Panc1 (cell line): ENCODE data around the gene UTP20. TPM values are rescaled to one million over a fixed set of nuclear protein-coding genes. Genes with fewer than 3 reads are reported as not detected.

Experiments
- ATAC-seq: fragments of 200-7000 bp; cut with Tn5 transposase; 2 replicates; pipeline ENCODE4 v1.9.1; 2020; ENCODE audit warnings: mild to moderate bottlenecking, moderate library complexity
- BruUV-seq: library from RNA; stranded (reverse); fragments of 400-500 nt; replicated peaks from 2 replicates; lab custom pipeline; 2021; lab: Mats Ljungman, UMichigan
- CTCF ChIA-PET: fragments of 300-600 bp; sonication (Branson Sonifier 250); formaldehyde crosslinking; loops from one replicate; lab custom pipeline; 2022; ENCODE audit warnings: antibody characterized with exemption; lab: Charles Lee
- POLR2A ChIA-PET: fragments of 300-600 bp; sonication (Branson Sonifier 250); formaldehyde crosslinking; loops from one replicate; lab custom pipeline; 2022; ENCODE audit warnings: antibody characterized with exemption; lab: Charles Lee
- DNase-seq: peaks from one replicate; pipeline ENCODE4 v3.0.0-alpha.2; 2010; ENCODE audit warnings: low read depth, low spot score
- H3K27ac ChIP-seq: 2 replicates; pipeline ENCODE4 v1.5.1; 2011; ENCODE audit warnings: mild to moderate bottlenecking, low read length, inconsistent platforms
- H3K27me3 ChIP-seq: fragments of 200-500 bp; sonication (Bioruptor generic); 2 replicates; pipeline ENCODE4 v1.6.0; 2014; ENCODE audit warnings: low read length, inconsistent platforms; ENCODE audit not compliant: control insufficient read depth, insufficient read depth
- H3K36me3 ChIP-seq: fragments of 200-500 bp; sonication (Bioruptor generic); 2 replicates; pipeline ENCODE4 v1.5.1; 2014; ENCODE audit warnings: inconsistent platforms, mild to moderate bottlenecking, low read length, moderate library complexity; ENCODE audit not compliant: control insufficient read depth, insufficient read depth
- H3K4me1 ChIP-seq: 2 replicates; pipeline ENCODE4 v1.5.1; 2011; ENCODE audit warnings: inconsistent platforms, mild to moderate bottlenecking, low read length, moderate library complexity; ENCODE audit not compliant: control insufficient read depth, insufficient read depth
- H3K4me3 ChIP-seq, 2 experiments: 2 replicates each; pipeline ENCODE4 v1.5.1; 2011 to 2012; ENCODE audit warnings: low read depth in 2 of 2, low read length in 2 of 2, mild to moderate bottlenecking in 2 of 2, inconsistent platforms in 1 of 2, moderate library complexity in 1 of 2
- H3K9me3 ChIP-seq: fragments of 200-500 bp; sonication (Bioruptor generic); 2 replicates; pipeline ENCODE4 v1.5.1; 2014; ENCODE audit warnings: low read depth, mild to moderate bottlenecking, inconsistent platforms, low read length, moderate library complexity; ENCODE audit not compliant: control insufficient read depth, insufficient read depth
- CTCF ChIP-seq: fragments of 450-650 bp; IDR thresholded peaks from 2 replicates; pipeline ENCODE4 v1.5.1; 2017; ENCODE audit warnings: mild to moderate bottlenecking
- POLR2AphosphoS5 ChIP-seq: IDR thresholded peaks from 2 replicates; pipeline ENCODE4 v1.6.1; 2012; ENCODE audit warnings: mild to moderate bottlenecking, low read depth, low read length, moderate library complexity
- REST ChIP-seq, 2 experiments: IDR thresholded peaks; 2 replicates each; pipeline ENCODE4 v1.6.1; 2011 to 2012; ENCODE audit warnings: low read depth in 2 of 2, control low read depth in 1 of 2, low read length in 1 of 2, mild to moderate bottlenecking in 1 of 2, moderate library complexity in 1 of 2; ENCODE audit not compliant: insufficient read depth in 1 of 2
- SIN3A ChIP-seq: IDR thresholded peaks from 2 replicates; pipeline ENCODE4 v1.6.1; 2012; ENCODE audit warnings: low read depth, mild to moderate bottlenecking, low read length, moderate library complexity, borderline replicate concordance; ENCODE audit not compliant: insufficient read depth
- TCF7L2 ChIP-seq: IDR thresholded peaks from 2 replicates; pipeline ENCODE4 v1.6.1; 2011; ENCODE audit warnings: mild to moderate bottlenecking, low read depth, low read length, inconsistent platforms
- in situ Hi-C: cut with HindIII; loops from 2 replicates; pipeline ENCODE4 v1.10.0; 2016; ENCODE audit warnings: low sequenced_read_pairs, low pct_unique_long_range_greater_than_20kb
- intact Hi-C: fragments of 100-400 bp; cut with micrococcal nuclease; formaldehyde crosslinking; loops from one replicate; pipeline ENCODE4 v1.10.0; 2022; ENCODE audit not compliant: unreplicated experiment
- total RNA-seq: library from RNA; stranded (reverse); gene quantifications from one replicate; pipeline ENCODE4 v1.2.1, GENCODE V29; 2021; ENCODE audit not compliant: unreplicated experiment

Gene UTP20
- total RNA-seq, 1 experiment from 2014 or later = 33.5 TPM

- no peaks in the 10 kb centered on the region for H3K9me3 ChIP-seq
- H3K4me3 ChIP-seq = no peak overlapping the region
- no peaks in the 10 kb centered on the region for H3K27me3 ChIP-seq
- in situ Hi-C loops (no loop called here), intact Hi-C loops (no loop called here)
- H3K27ac ChIP-seq = no peak overlapping the region
- H3K36me3 ChIP-seq = no peaks in the 10 kb centered on the region
- no peak for TF ChIP-seq REST (IDR thresholded peaks at IDR 0.05; ENCODE audit: insufficient read depth in 1 of 2, low read depth in 2 of 2, low read length in 1 of 2)
- no peak for TF ChIP-seq TCF7L2
- TF ChIP-seq SIN3A = no peak
- no peak for TF ChIP-seq POLR2AphosphoS5
- TF ChIP-seq CTCF = no peak
- ATAC-seq = no peak
- BruUV-seq = no TSS peak
- no peak for DNase-seq
- CTCF ChIA-PET = no interaction called here
- POLR2A ChIA-PET = no interaction called here
- no peaks in the 10 kb centered on the region for H3K4me1 ChIP-seq
These were observed 36.8 kb upstream of the UTP20 start for GRCh38 chr12:101243074-101243473.

- Histone ChIP-seq H3K27me3 (no peaks in the 10 kb centered on the region), H3K4me3 (no peak overlapping the region), H3K36me3 (no peaks in the 10 kb centered on the region), H3K4me1 (no peaks in the 10 kb centered on the region), H3K9me3 (no peaks in the 10 kb centered on the region), H3K27ac (no peak overlapping the region)
- intact Hi-C loops = no loop called here
- DNase-seq (no peak), ATAC-seq (no peak)
- no peak for TF ChIP-seq REST (IDR thresholded peaks at IDR 0.05; ENCODE audit: insufficient read depth in 1 of 2, low read depth in 2 of 2, low read length in 1 of 2)
- no peak for TF ChIP-seq TCF7L2
- no peak for TF ChIP-seq SIN3A
- TF ChIP-seq CTCF = no peak
- TF ChIP-seq POLR2AphosphoS5 = no peak
- POLR2A ChIA-PET = no interaction called here
- CTCF ChIA-PET = no interaction called here
- no TSS peak for BruUV-seq
- in situ Hi-C loops = no loop called here
These were observed 36.3 kb upstream of the UTP20 start for GRCh38 chr12:101243616-101244015.
